ENCODE results near the gene LRRC36. TPM values are rescaled to one million over a fixed set of nuclear protein-coding genes. Genes with fewer than 3 reads are reported as not detected.
"Not testable (repeated sequence)": the region's sequence is repeated elsewhere in the genome, so short reads cannot be mapped to it uniquely, and the experiment has no call there.

LRRC36 gene
- total RNA-seq, 4 donors from 2014 or later: 0.33 TPM; not detected in 3

DNA sequence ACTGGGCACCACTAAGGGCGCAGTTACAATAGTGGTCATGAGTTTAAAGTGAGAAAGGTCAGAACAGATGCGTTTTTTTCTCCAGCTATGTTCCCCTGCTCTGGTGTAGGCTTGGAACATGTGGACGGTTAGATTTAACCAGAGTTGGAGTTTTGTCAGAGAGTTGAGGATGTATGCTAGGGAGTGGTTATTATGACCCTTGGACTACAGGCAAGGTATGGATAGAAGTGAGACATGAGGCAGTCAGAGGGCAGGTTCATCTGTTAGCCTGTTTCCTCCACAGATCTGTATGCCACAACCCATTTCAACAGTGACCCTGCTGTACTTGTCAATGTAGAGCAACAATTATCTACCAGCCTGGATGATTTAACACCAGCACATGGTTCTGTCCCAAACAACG is 44.0 kb downstream of the LRRC36 start:
- Histone ChIP-seq H3K36me3 (no peaks in the 10 kb centered on the region), H3K9me3 (no peaks in the 10 kb centered on the region), H3K27ac (replicated peaks in 1 of 4) (no peak overlapping the region), H3K4me1 (no peaks in the 10 kb centered on the region), H3K27me3 (no peaks in the 10 kb centered on the region), H3K4me3 (no peak overlapping the region)
- peak; percentile 0 for DNase-seq (ENCODE audit: extremely low spot score)
- WGBS: 91% methylated on average over 4 of the region's 4 CpGs
- TF ChIP-seq CTCF (IDR thresholded peaks at IDR 0.05) (no peak), POLR2AphosphoS5 (IDR thresholded peaks at IDR 0.05) (no peak), POLR2A (IDR thresholded peaks at IDR 0.05; ENCODE audit: low read depth) (no peak), EP300 (IDR thresholded peaks at IDR 0.05) (no peak)
- intact Hi-C loops (cut with DNase I): loop anchor here (5.0 kb wide), 1 partner anchor 47 kb away; the partner anchor contains the start of gene ZDHHC1

DNA sequence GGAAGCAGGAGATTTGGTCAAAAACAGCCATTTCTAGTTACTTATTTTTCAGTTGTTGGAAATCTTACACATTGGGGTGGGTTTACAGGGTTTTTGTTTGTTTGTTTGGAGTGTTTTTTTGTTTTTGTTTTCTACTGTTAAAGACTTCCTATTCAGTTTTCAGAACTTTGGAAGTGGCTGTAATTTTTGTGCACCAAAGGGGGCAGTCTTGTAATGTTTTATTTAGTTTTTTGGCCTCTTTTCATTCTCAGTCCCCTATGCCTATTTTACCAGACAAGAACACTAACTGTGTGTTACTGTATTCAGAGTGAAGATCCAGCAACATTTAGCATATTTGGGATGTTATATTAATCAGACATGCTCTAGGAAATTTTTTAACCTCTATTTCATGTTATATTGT is 46.0 kb downstream of the LRRC36 start:
- intact Hi-C loops (cut with DNase I): loop anchor here (5.0 kb wide), 1 partner anchor 45 kb away; the partner anchor contains the start of gene ZDHHC1

DNA sequence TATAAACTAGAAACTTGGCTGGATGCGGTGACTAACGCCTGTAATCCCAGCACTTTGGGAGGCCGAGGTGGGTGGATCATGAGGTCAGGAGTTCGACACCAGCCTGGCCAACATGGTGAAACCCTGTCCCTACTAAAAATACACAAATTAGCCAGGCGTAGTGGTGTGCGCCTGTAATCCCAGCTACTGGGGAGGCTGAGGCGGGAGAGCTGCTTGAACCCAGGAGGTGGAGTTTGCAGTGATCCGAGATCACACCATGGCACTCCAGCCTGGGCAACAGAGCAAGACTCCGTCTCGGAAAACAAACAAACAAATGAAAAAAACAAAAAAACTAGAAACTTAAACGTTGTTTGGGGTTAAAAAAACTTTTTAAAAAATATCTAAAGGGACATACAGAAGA is 49.4 kb downstream of the LRRC36 start:
- H3K27me3 ChIP-seq; H3K4me1 ChIP-seq; H3K9me3 ChIP-seq; intact Hi-C loops (cut with DNase I); DNase-seq (ENCODE audit: extremely low spot score); H3K4me3 ChIP-seq; H3K27ac ChIP-seq (replicated peaks in 1 of 4); H3K36me3 ChIP-seq: not testable (repeated sequence)
- 93% methylated on average over 11 of the region's 11 CpGs for WGBS

More for the DNA sequence above, 46.0 kb downstream of the LRRC36 start:
- no peak for DNase-seq (ENCODE audit: extremely low spot score)
- TF ChIP-seq POLR2AphosphoS5 (IDR thresholded peaks at IDR 0.05) (no peak), EP300 (IDR thresholded peaks at IDR 0.05) (no peak), CTCF (IDR thresholded peaks at IDR 0.05) (peak; percentile 61 to 62 (median 61))
- no peak overlapping the region for H3K27ac ChIP-seq (replicated peaks in 1 of 4)
- no peaks in the 10 kb centered on the region for H3K27me3 ChIP-seq
- no peak overlapping the region for H3K4me3 ChIP-seq
- no peaks in the 10 kb centered on the region for H3K36me3 ChIP-seq
- H3K9me3 ChIP-seq: no peaks in the 10 kb centered on the region
- no peaks in the 10 kb centered on the region for H3K4me1 ChIP-seq

DNA sequence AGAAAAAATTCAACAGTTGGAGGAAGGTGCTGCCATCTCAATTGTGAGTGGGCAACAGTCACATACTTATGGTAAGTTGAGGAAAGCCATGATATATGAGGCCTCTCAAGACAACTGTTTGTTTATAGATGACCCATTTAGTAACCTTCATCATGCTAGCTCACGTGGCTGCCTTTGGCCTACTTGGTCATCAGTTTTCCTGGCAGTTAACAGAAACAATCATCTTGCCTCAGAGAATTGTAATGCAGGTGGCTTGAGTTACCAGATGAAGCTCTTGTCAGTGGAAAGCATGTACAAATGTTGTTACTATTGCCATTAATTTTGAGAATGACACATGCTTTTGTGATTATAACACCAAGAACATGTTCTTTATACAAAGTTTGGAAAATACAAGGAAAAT is 52.0 kb downstream of the LRRC36 start:
- no peaks in the 10 kb centered on the region for H3K36me3 ChIP-seq
- H3K9me3 ChIP-seq: no peaks in the 10 kb centered on the region
- no peak overlapping the region for H3K4me3 ChIP-seq
- DNase-seq (ENCODE audit: extremely low spot score): no peak
- WGBS: 62% methylated on average over 1 of the region's 1 CpG
- H3K27me3 ChIP-seq: no peaks in the 10 kb centered on the region
- H3K27ac ChIP-seq (replicated peaks in 1 of 4): no peak overlapping the region
- TF ChIP-seq EP300 (IDR thresholded peaks at IDR 0.05): no peak
- TF ChIP-seq POLR2AphosphoS5 (IDR thresholded peaks at IDR 0.05): no peak
- TF ChIP-seq POLR2A (IDR thresholded peaks at IDR 0.05; ENCODE audit: low read depth): no peak
- no peak for TF ChIP-seq CTCF (IDR thresholded peaks at IDR 0.05)
- peaks cover 0 to 8% (median 0%) of the 10 kb centered on the region in 4 donors for H3K4me1 ChIP-seq
- intact Hi-C loops (cut with DNase I): no loop called here

DNA sequence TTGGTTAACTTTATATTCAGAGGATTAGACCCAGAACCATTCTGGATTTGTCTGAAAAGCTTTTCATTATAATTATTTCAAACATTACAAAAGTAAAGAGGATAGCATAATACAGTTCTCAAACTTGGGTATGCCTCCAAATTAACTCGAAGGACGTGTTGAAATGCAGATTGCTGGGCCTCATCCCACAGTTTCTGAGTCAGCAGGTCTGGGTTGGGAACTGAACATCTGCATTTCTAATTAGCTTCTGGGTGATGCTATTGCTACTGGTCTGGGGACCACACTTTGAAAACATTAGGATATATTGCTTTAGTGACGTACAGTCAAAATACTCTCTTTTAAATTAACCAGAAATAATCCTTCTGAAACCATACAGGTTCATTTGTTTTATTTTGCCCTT is 56.7 kb downstream of the LRRC36 start:
- no peak for DNase-seq (ENCODE audit: extremely low spot score)
- intact Hi-C loops (cut with DNase I): no loop called here

More for the DNA sequence above, 56.7 kb downstream of the LRRC36 start:
- TF ChIP-seq CTCF (IDR thresholded peaks at IDR 0.05) (no peak), POLR2AphosphoS5 (IDR thresholded peaks at IDR 0.05) (no peak), EP300 (IDR thresholded peaks at IDR 0.05) (no peak), POLR2A (IDR thresholded peaks at IDR 0.05; ENCODE audit: low read depth) (no peak)
- 86% methylated on average over 3 of the region's 3 CpGs for WGBS
- Histone ChIP-seq H3K27me3 (no peaks in the 10 kb centered on the region), H3K27ac (replicated peaks in 1 of 4) (no peak overlapping the region), H3K9me3 (no peaks in the 10 kb centered on the region), H3K4me3 (no peak overlapping the region), H3K36me3 (peaks cover 0 to 7% (median 0%) of the 10 kb centered on the region in 4 donors), H3K4me1 (peaks cover 0 to 8% (median 0%) of the 10 kb centered on the region in 4 donors)

Data from esophagus muscularis mucosa (tissue), 4 donors.